Hindlimb muscle (tissue), 1 donor: ENCODE measurements around the gene TXNL4A. TPM values are rescaled to one million over a fixed set of nuclear protein-coding genes. Genes with fewer than 3 reads are reported as not detected.
"Not testable (repeated sequence)": the region's sequence is repeated elsewhere in the genome, so short reads cannot be mapped to it uniquely, and the experiment has no call there.

Experiments used
- DNase-seq: peaks from one replicate; pipeline ENCODE4 v3.0.0-alpha.2; 2013
- polyA plus RNA-seq: library from polyadenylated mRNA; unstranded; fragments of 120-200 nt; gene quantifications from one replicate; pipeline ENCODE4 v1.2.1, GENCODE V29; 2013; ENCODE audit not compliant: insufficient read length

TXNL4A gene, protein sequence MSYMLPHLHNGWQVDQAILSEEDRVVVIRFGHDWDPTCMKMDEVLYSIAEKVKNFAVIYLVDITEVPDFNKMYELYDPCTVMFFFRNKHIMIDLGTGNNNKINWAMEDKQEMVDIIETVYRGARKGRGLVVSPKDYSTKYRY
- 86.7 TPM for polyA plus RNA-seq

DNA sequence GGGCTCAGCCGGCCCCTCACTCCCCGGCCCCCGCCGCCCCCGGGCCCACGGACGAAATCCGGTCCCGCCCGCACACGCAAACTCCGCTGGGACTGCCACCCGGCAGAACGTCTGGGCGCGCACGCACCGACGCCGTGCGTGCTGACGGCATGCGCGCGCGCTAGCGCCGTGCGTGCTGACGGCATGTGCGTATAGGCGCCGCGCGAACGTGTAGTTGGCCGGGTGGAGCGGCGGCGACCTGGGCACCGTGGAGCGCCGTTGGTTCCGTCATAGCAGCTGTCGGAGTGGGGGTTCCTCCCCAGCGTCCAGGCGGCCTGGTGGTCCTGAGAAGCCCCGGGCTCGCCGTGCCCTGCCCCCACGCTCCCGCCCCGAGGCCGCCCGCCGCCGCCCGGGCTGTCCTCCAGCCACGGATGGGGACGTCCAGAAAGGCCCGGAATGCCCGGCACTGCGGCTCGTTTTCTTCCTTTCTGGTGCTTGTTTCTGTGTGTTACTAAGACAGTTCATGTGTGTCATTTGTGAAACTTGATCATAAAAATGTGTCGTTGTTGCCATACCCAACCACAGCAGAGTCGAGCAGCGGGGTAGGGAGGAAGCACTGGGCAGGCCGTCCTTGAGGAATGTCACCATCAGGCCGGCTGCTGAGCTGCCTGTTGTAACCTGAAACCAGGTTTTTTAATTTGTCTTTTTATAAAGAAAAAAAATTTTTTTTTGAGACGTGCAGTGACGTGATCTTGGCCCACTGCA, at the start of gene TXNL4A:
TXNL4A (minus strand) TSS at position 113 of the 744 bp plus-strand sequence. CDS start 171 bp downstream, outside the sequence.
- peak; percentile 94 for DNase-seq

DNA sequence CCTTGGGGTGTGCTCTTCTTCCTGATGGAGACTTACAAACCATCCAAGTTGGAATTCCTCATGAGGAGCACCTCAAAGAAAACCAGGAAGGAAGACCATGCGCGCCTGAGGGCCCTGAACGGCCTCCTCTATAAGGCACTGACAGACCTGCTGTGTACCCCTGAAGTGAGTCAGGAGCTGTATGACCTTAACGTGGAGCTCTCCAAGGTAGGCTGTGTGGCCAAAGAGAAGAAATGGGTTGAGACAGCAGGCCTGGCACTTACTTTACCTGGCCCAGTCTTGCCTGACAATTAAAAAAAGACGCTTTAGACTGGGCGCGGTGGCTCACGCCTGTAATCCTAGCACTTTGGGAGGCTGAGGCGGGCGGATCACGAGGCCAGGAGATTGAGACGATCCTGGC, 48.9 kb upstream of the TXNL4A start:
- no peak for DNase-seq

DNA sequence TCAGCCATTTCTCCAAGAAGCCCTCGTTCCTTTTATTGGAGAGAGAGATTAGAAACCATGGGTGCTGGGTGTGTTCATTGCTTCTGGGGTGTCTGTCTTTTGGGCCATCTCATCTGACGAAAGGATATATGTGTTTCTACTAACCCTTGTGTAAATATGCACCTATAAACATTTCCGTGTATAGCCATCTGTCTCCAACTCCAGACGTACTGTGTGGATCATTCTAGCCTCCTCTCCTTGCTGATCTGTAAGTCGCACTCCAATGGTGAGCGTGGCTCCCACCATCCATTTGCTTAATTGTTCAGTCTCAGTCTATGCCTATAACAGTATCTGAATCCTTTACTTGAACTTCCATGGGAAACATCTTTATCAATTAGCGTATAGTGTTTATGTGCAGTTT, 47.6 kb upstream of the TXNL4A start:
- DNase-seq = no peak

DNA sequence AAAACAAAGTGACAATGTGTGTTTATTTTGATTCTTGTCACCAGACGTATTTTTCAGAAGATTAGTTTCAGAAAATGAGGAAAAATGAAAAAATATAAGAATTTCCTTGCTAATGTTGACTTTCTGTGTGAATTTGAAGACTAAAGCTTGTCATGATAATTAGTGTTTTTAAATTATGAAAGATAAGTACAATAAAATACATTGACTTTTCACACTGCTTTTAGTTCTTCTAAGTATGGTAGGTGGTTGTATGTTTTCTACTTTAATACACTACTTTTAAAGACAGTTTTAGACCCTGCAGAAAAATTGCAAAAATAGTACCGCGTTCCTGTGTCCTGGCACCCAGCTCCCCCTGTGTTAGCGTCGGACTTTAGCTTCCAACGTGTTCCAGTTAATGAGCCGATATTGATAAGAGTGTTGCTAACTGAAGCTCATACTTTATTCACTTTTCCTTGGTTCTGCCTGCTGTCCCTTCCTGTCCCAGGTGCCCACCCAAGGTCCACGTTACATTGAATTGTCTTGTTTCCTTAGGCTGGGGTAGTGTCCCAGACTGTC, 46.6 kb upstream of the TXNL4A start:
- DNase-seq = no peak

DNA sequence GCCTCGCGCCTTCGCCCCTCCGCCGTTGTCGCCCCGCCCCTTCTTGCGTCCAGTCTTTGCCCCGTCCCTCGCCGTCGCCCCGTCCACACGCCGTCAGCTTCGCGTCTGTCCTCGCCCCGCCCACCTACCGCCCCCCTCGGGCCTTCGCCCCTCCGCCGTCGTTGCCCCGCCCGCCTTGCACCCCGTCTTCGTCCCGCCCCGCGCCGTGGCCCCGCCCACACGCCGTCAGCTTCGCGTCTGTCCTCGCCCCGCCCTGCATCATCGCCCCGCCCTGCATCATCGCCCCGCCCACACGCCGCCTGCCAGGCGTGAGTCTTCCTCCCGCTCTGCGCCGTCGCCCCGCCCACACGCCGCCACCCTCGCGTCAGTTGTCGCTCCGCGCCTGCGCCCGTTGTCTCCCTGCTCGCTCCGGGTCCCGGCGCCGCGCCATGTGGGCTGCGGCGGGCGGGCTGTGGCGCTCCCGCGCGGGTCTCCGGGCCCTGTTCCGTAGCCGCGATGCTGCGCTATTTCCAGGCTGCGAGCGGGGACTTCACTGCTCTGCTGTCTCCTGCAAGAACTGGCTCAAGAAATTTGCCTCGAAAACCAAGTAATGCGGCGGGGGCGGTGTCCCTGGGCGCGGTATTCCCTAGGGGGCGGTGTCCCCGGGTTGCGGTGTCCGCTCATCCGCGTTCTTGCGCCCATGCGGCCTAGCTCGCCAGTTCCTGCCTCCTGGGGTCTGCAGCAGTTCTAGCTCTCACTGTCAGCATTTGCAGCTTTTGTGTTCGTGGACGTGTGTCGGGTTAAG, 45.9 kb upstream of the TXNL4A start, which contains the start of gene RBFA:
RBFA (plus strand) TSS at position 367 of the 784 bp plus-strand sequence; CDS start at position 429, 62 bp downstream.
- DNase-seq = peak; percentile 100

DNA sequence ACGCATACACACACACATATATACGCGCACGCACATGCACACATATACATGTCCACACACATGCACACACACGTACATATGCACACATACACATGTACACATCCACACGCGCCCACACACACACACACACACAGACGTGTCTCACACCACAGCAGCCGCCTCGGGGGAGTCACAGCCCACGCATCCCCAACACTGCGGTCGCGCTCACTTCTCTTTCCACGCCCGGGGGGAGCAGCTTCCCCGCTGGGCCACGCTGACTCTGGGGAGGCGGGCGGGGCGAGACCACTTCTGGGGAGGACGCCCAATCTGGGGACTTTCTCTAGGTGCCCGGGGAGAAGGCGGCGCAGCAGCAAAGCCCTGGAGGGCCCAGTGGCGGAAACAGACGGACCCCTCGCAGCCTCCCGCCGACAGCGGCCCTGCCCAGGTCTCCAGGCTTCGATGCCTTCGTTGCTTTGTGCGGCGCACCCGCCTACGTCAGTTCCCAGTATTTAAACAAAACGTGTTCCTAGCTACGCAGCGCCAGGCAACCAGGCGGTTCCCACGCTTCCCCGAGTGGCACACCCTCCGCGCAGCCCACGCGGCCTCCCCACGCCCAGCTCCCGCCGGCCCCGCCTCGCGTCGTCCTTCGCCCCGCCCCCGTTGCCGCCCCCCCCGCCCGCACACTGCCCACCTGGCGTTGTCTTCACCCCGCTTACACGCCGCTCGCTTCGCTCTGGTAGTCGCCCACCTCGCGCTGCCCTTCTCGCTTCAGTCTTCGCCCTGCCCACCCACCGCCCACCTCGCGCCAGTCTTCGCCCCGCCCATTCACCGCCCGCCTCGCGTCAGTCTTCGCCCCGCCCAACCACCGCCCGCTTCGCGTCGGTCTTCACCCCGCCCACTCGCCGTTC, 45.1 kb upstream of the TXNL4A start:
- DNase-seq = peak; percentile 30

DNA sequence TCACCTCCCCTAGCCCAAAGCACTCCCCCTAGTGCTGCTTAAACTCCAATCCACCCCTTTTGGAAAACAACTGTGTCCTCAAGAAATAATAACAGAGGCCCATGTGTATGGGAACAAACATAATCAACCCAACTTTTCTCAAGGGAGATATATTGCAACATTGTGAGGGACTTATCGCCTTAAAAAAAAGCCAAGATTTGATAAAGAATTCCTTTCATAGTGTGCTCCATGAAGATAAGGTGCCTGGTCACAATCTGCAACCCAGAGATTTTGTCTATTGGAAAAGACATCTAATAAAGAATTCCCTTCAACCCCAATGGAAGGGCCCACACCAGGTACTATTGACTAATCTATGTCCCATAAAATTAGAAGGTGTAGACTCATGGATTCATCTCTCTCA, 41.3 kb upstream of the TXNL4A start:
- DNase-seq = no peak

DNA sequence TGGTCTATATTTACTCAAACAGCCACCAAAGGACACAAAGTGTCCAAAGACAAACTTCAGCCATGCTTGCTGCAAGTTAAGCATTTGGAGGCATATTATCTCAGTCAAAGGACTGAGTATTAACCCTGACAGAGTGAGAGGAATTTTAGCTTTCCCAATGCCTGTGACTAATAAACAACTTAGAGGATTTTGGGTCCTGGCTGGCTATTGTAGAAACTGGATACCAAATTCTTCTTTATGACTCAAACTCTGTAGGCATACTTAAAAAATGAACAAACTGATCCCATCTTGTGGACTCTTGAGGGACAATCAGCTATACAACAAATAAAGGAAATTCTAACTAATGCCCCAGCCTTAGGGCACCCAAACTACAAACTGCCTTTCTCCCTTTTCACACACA, 39.4 kb upstream of the TXNL4A start:
- DNase-seq = not testable (repeated sequence)

DNA sequence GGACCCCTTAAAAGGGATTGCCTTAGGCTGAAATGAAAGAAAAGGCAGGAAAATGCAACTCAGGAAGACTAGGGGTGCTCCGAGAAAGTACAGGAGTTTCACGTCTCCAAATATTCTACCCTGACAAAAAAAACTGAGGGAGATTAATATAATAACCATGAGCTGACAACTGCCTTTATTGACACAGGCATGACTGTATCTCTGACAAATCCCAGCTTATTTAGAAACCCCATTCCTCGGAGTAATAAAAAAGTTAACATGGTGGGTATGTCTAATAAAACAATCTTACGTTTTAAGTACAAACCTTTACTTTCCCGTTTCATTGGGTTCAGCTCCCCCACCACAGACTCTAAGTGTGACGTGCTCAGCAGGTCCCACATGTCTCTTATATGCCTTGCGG, 38.0 kb upstream of the TXNL4A start:
- no peak for DNase-seq

DNA sequence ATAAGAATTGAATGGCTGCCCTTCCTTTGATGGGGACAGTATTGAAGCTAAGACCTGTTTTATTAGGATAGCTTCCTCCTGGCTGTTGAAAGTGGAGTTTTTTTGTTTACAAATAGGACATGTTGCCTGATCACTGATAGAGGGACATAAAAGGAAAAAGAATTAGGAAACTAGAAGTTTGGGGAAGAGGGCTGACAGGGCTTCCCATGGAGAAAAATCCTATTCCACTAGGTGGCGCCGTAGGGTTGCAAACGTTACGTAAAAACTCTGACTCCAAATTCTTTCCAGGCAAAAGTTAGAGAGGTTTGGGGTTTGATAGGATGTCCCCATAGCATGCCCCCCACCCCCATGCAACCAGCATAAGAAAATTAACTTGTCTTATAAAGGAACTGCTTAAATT, 34.8 kb upstream of the TXNL4A start:
- DNase-seq = no peak

DNA sequence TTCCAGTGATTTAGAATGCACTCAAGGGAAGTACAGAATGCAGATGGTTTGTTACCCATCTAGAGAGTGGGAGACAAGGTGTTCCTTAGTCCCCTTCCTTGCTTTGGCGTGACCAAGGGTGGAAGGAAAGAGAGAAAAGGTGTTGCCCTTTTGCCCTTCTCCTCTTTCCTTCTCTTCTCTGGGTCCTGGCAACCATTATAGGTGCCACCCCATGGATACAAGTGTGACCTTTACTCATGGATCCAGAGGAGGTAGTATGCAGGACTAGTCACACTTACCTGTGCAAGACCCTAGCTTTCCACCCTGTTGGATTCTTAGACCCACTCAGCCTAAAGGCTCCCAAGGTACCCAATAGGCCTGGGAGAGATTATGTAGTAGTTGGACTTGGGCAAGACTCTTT, 34.2 kb upstream of the TXNL4A start:
- DNase-seq = no peak

DNA sequence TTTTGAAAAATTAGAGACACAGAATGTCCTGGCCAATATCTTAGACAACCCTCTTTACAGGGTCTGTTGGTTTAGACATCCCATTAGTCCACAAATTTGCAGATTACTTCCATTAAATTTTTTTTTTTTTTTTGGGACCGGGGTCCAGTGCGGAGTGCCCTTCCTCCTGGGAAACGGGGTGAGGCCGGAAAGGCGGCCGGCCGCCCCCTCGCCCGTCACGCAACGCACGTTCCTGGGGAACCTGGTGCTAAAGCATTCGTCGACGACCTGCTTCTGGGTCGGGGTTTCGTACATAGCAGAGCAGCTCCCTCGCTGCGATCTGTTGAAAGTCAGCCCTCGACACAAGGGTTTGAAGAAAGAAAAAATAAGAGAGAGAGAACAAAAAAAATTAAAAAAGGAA, 24.4 kb upstream of the TXNL4A start:
- DNase-seq = no peak

DNA sequence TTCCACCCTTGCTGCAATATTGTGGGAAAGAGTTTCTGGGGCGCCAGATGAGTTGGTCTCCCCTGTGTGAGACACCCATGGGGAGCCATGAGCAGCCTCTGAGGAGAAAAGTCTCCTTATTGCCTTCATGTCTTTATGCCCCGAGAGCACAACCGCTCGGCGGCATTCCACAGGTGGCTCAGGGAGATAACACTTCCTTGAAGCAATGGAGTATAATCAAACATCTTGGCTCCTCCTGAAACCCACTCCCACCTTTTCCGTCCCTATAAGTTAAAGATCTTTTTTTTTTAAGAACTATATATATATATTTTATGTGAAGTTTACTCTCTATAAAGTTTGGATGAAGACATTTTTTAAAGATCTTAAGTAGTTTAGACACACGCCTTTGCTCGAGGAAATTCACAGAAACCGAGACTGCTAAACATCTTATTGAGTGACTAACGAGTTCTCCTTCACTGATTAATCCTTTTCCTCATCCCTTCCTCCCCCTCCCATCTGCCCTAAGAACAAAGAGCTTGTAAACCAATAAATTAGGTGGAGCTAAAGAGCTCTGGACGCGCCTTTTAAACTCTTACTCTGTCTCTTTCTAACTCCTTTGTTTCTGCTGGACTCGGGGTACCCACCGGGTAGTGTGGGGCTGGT, 23.3 kb upstream of the TXNL4A start:
- not testable (repeated sequence) for DNase-seq

DNA sequence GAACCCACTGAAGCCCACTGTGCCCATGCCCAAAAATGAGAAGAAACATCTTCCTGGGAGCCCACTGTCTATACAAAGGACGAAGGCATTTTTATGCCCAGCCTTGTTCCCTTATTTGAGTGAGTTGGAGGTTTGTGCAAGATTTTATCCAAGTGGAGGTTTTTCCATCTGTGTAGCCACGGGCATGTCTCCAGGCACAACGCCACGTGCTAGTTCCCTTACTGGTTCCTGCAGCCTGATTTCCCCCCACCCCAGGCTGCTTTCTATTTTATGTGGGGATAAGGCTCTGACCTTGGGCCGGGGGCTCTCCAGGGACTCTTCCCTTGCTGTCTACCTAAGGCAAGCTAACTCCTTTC, 22.2 kb upstream of the TXNL4A start:
- no peak for DNase-seq

DNA sequence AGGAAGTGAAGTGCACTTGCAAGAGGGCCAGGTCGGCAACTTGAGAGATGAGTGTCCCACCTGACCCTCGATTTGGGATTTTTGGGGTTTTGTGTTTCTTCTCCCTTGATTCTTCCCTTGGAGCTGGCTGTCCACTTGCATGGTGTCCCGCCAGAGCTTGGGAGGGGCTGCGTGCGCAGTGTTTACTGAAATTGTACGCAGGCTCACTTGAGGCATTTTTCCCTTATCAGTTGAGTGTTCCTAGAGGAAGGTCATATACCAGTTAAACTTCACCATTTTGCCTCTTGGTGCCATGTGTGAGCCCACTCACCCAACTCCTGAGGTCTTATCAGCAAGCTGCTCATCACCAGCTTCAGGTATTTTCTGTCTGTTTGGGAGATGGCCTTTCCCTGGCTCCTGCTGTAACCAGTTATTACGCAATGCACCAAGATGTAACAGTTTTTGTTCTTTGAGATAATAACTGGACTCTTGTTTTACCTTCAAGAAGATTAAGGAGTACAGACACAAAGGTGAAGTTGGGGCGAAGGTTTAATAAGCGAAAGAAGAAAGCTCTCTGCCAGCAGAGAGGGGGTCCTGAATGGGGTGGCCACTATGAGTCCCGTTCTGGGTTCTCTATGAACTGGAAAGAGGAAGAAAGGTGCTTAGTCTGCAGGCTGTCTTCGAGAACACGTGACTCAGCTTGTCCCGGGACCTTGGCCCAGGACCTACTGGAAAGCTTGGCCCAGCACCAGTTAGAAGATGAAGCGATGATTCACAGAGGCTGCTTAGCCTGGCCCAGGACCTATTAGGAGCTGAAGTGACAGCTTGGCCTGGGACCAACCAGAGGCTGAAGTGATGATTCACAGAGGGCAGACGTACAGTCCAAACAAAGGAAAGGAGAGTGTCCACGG, 21.5 kb upstream of the TXNL4A start:
- no peak for DNase-seq

DNA sequence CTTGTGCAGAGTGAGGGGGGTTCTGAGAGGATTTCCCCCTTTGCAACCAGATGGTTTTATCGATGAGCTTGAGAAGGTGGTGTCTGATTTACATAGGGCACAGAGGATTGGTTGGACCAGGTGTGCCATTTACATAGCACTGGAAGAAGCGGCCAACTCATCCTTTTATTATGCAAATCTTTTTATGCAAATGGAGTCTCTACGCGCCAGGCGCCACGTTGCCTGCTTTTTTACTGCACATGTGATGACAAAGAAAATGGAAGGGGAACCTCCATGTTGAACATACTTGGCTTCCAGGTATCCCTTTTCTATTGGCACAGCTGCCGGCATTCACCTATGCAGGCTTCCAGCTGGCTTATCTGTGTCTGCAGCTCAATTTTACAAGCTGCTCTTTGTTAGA, 18.4 kb upstream of the TXNL4A start:
- DNase-seq = no peak

DNA sequence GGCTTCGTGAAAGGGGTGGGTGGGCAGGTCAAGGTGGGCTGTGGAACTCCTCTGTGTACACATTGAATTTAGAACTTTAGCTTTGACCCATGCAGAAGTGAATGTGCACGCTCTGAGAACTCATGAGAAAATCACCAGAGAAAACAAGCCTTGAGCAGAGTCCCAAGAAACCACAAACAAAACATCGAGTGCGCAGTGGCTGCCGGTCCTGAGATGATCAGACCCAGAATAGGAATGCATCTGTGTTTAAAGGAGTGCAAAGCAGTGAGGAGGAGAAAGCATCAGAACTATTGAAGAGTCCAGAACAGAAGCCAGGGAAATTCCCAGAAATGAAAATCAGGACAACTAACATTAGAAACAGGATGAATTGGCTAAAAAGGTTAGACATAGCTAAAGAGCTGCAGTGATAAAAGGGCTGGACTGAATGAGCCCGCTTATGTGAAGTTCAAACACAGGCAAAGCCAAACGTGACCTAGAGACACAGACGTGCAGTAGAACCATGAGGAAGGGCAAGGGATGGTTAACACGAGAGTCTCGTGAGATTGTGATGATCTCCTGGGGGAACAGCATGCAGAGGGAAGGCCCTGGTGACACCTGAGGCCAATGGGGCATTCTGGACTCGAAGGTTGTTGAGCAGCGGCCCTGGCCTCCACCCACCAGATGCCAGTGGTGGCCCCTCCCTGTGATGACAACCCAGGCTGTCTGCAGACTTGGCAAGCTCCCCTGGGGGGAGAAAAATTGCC, 16.4 kb upstream of the TXNL4A start:
- no peak for DNase-seq

DNA sequence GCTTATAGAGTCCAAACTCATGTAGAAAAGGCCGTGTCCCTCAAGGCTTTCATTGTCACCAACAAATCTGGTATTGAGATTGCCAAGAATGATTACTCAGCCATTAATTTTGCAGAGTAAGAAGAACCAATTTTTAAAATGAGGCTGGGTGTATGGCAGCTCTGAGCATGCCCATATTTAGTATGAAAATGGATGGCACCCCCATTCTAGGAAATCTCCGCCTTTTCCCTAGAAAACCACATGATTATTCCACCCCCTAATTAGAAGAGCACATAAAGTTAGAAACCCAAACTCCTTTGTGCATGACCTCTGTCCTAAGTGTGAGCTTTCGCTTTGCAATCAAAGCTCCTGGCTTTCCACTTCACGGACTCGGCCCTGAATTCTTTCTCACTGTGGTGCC, 14.1 kb upstream of the TXNL4A start:
- no peak for DNase-seq

DNA sequence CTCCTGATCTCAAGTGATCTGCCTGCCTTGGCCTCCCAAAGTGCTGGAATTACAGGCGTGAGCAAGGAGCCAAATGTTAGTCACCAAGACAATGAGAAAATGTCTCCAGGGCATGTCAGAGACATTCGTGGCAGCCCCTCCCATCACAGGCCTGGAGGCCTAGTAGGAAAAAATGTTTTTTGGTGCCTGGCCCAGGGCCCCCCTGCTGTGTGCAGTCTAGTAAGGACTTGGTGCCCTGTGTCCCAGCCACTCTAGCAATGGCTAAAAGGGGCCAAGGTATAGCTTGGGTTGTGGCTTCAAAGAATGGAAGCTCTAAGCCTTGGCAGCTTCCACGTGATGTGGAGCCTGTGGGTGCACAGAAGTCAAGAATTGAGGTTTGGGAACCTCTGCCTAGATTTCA, 12.5 kb upstream of the TXNL4A start:
- DNase-seq = no peak

DNA sequence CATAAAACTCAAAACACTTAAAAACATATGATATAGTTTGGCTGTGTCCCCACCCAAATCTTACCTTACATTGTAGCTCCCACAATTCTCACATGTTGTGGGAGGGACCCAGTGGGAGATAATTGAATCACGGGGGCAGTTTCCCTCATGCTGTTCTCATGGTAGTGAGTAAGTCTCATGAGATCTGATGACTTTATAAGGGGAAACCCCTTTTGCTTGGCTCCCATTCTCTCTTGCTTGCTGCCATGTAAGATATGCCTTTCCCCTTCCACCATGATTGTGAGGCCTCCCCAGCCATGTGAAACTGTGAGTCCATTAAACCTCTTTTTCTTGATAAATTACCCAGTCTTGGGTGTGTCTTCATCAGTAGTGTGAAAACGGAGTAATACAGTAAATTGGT, 11.3 kb upstream of the TXNL4A start:
- DNase-seq = not testable (repeated sequence)
